HepG2 (cell line): ENCODE data around the gene ATG9A. TPM values are rescaled to one million over a fixed set of nuclear protein-coding genes. Genes with fewer than 3 reads are reported as not detected.

Source experiments
- ATAC-seq: fragments of 200-7000 bp; cut with Tn5 transposase; 3 replicates; pipeline ENCODE4 v1.9.1; 2020; ENCODE audit warnings: mild to moderate bottlenecking, moderate library complexity
- BruUV-seq: library from RNA; stranded (reverse); fragments of 400-500 nt; replicated peaks from 2 replicates; lab custom pipeline; 2021; lab: Mats Ljungman, UMichigan
- CTCF ChIA-PET: fragments of 300-600 bp; formaldehyde crosslinking; extraction: SDS; loops from one replicate; lab custom pipeline; 2021; ENCODE audit warnings: low total read pairs, inconsistent platforms, low intra/inter-chr PET ratio; lab: Yijun Ruan, JAX
- POLR2A ChIA-PET: fragments of 350-600 bp; sonication (Branson Sonifier 250); formaldehyde crosslinking; loops from one replicate; lab custom pipeline; 2020; ENCODE audit warnings: antibody characterized with exemption, inconsistent platforms; lab: Yijun Ruan, JAX
- DNase-seq: peaks from one replicate; pipeline ENCODE4 v3.0.0-alpha.2; 2015; ENCODE audit warnings: low spot score
- FAIRE-seq: peaks from 3 replicates; lab custom pipeline; 2011; peaks lifted over from hg19 to GRCh38; lab: Jason Lieb, UNC
- H2AFZ ChIP-seq: one replicate; pipeline ENCODE4 v1.6.1; 2011; ENCODE audit warnings: low read length, inconsistent platforms
- H3K27ac ChIP-seq: fragments of 300-600 bp; 3 replicates; pipeline ENCODE4 v1.8.0; 2011; ENCODE audit warnings: mixed run types, mild to moderate bottlenecking, mixed read lengths, low read length, inconsistent platforms; ENCODE audit not compliant: insufficient read depth; ENCODE audit errors: extremely low read length
- H3K27me3 ChIP-seq, 2 experiments: fragments of 200-600 bp in 1 of 2; 2 replicates in 1 of 2; 3 replicates in 1 of 2; pipeline versions ENCODE4 v1.6.0 to v1.8.0; 2011; ENCODE audit warnings: low read length in 2 of 2, mild to moderate bottlenecking in 2 of 2, moderate library complexity in 2 of 2, inconsistent platforms in 1 of 2; ENCODE audit not compliant: insufficient read depth in 2 of 2, control insufficient read depth in 1 of 2
- H3K36me3 ChIP-seq, 2 experiments: fragments of 200-600 bp in 1 of 2; replicated peaks in 1 of 2; 2 replicates in 1 of 2; 3 replicates in 1 of 2; pipeline versions ENCODE4 v1.5.1 to v1.8.0; 2011; ENCODE audit warnings: low read length in 2 of 2, inconsistent platforms in 1 of 2; ENCODE audit not compliant: insufficient read depth in 2 of 2, control insufficient read depth in 1 of 2
- H3K4me1 ChIP-seq: 2 replicates; pipeline ENCODE4 v1.5.1; 2012; ENCODE audit warnings: low read length, inconsistent platforms; ENCODE audit not compliant: insufficient read depth
- H3K4me2 ChIP-seq: 2 replicates; pipeline ENCODE4 v1.6.0; 2011; ENCODE audit warnings: low read depth, low read length, inconsistent platforms
- H3K4me3 ChIP-seq, 3 experiments: fragments of 200-600 bp in 1 of 3; sonication (generic), shearing (Covaris generic) in 1 of 3; replicated peaks in 1 of 3; 2 replicates each; pipeline ENCODE4 v1.5.1; 2011 to 2016; ENCODE audit warnings: low read length in 3 of 3, inconsistent platforms in 2 of 3, low read depth in 2 of 3, mild to moderate bottlenecking in 2 of 3, control low read depth in 1 of 3, mixed read lengths in 1 of 3; ENCODE audit not compliant: insufficient read depth in 1 of 3
- H3K79me2 ChIP-seq: one replicate; pipeline ENCODE4 v1.6.1; 2011; ENCODE audit warnings: low read length, inconsistent platforms; ENCODE audit not compliant: insufficient read depth
- H3K9ac ChIP-seq: 2 replicates; pipeline ENCODE4 v1.6.0; 2011; ENCODE audit warnings: mild to moderate bottlenecking, low read depth, low read length, inconsistent platforms; ENCODE audit not compliant: insufficient read depth
- H3K9me3 ChIP-seq: 2 replicates; pipeline ENCODE4 v1.5.1; 2012; ENCODE audit warnings: mild to moderate bottlenecking, low read length
- H4K20me1 ChIP-seq: 2 replicates; pipeline ENCODE4 v1.6.0; 2011; ENCODE audit warnings: inconsistent platforms, mild to moderate bottlenecking, low read length, moderate library complexity; ENCODE audit not compliant: insufficient read depth
- E2F2 ChIP-seq: sonication (generic); formaldehyde crosslinking; IDR thresholded peaks from 2 replicates; pipeline ENCODE4 v1.4.0; 2020; ENCODE audit warnings: missing genetic modification reagents, borderline replicate concordance
- MIER3 ChIP-seq: IDR thresholded peaks from 2 replicates; pipeline ENCODE4 v1.6.1; 2016; ENCODE audit warnings: missing compliant biosample characterization, borderline replicate concordance
- MXI1 ChIP-seq: IDR thresholded peaks from 3 replicates; pipeline ENCODE4 v1.6.1; 2012; ENCODE audit warnings: low read depth, low read length, inconsistent platforms, borderline replicate concordance
- NFAT5 ChIP-seq: sonication (generic); formaldehyde crosslinking; IDR thresholded peaks from 2 replicates; pipeline ENCODE4 v1.4.0; 2020; ENCODE audit warnings: missing genetic modification reagents
- PLRG1 ChIP-seq: fragments of 450-650 bp; conservative IDR thresholded peaks from 2 replicates; pipeline ENCODE4 v1.6.1; 2016
- RARG ChIP-seq: sonication (generic); formaldehyde crosslinking; IDR thresholded peaks from 2 replicates; pipeline ENCODE4 v1.4.0; 2020; ENCODE audit warnings: low read depth, mild to moderate bottlenecking, missing genetic modification reagents
- RCOR2 ChIP-seq: IDR thresholded peaks from 2 replicates; pipeline ENCODE4 v1.6.1; 2016; ENCODE audit warnings: missing biosample characterization, missing genetic modification reagents
- SMAD9 ChIP-seq: sonication (generic); formaldehyde crosslinking; IDR thresholded peaks from 2 replicates; pipeline ENCODE4 v1.5.1; 2020; ENCODE audit warnings: mild to moderate bottlenecking, missing genetic modification reagents
- ZBTB37 ChIP-seq: sonication (generic); formaldehyde crosslinking; IDR thresholded peaks from 2 replicates; pipeline ENCODE4 v1.4.0; 2020; ENCODE audit warnings: mild to moderate bottlenecking, missing genetic modification reagents
- ZMAT5 ChIP-seq: sonication (generic); formaldehyde crosslinking; IDR thresholded peaks from 2 replicates; pipeline ENCODE4 v1.5.0; 2020; ENCODE audit warnings: mild to moderate bottlenecking, low read depth, missing genetic modification reagents, borderline replicate concordance
- ZNF230 ChIP-seq: sonication (generic); formaldehyde crosslinking; IDR thresholded peaks from 2 replicates; pipeline ENCODE4 v1.4.0; 2020; ENCODE audit warnings: mild to moderate bottlenecking, missing genetic modification reagents
- ZNF331 ChIP-seq: sonication (generic); formaldehyde crosslinking; IDR thresholded peaks from 2 replicates; pipeline ENCODE4 v1.4.0; 2020; ENCODE audit warnings: missing genetic modification reagents
- ZNF709 ChIP-seq: sonication (generic); formaldehyde crosslinking; IDR thresholded peaks from 2 replicates; pipeline ENCODE4 v1.5.0; 2020; ENCODE audit warnings: mild to moderate bottlenecking, missing genetic modification reagents
- WGBS: methylation state at CpG from one replicate; pipeline ENCODE4 v1.1.6; 2017; ENCODE audit warnings: low lambda C conversion rate; 5-methylcytosine and 5-hydroxymethylcytosine counted together
- in situ Hi-C: cut with HindIII; loops from 2 replicates; pipeline ENCODE4 v1.10.0; 2017; ENCODE audit warnings: low pct_unique_long_range_greater_than_20kb; ENCODE audit not compliant: extremely low pct_ligation_motif_present
- intact Hi-C: fragments of 100-400 bp; cut with micrococcal nuclease; formaldehyde crosslinking; loops from one replicate; pipeline ENCODE4 v1.10.0; 2022; ENCODE audit not compliant: unreplicated experiment
- polyA plus RNA-seq, 8 experiments: library from polyadenylated mRNA; depleted of rRNA in 3 of 8; stranded (reverse) in 7 of 8; unstranded in 1 of 8; fragments of >200 nt; fragmentation: Illumina TruSeq in 4 of 8; extraction: Trizol in 4 of 8; gene quantifications; 2 replicates each; pipeline versions ENCODE4 v1.2.1 to v1.2.3, GENCODE V29; 2011 to 2016; ENCODE audit warnings: low read depth in 4 of 8, missing spikeins in 1 of 8, mixed read lengths in 1 of 8; ENCODE audit not compliant: insufficient read depth in 1 of 8
- total RNA-seq, 5 experiments: library from RNA; depleted of rRNA; stranded (reverse); fragments of >200 nt; fragmentation: Illumina TruSeq; extraction: Trizol; gene quantifications; 2 replicates each; pipeline ENCODE4 v1.2.3, GENCODE V29; 2016; ENCODE audit warnings: low read depth in 1 of 5

The ATG9A gene
- total and polyA plus RNA-seq, 2 of the 13 experiments (the other 11 are each of a cell fraction or from before 2014, with no cell fraction given) = 35.0 to 131 TPM

- peak; percentile 56; the same call in 1 of the 2 replicates for TF ChIP-seq ZNF709 (CRISPR knock-in tag)
- TF ChIP-seq ZNF331 (CRISPR knock-in tag) = 0 out of 2 replicates have a peak, but pooled peaks have one; percentile 83
- peak; percentile 53; the same call in 1 of the 2 replicates for TF ChIP-seq SMAD9 (CRISPR knock-in tag)
- no peak for TF ChIP-seq RCOR2 (CRISPR knock-in tag)
- no peak for TF ChIP-seq E2F2 (CRISPR knock-in tag)
- TF ChIP-seq PLRG1 = no peak
- peak; percentile 87; the same call in 2 of the 3 replicates for TF ChIP-seq MXI1
- no peak for TF ChIP-seq RARG (CRISPR knock-in tag)
- no peak for TF ChIP-seq ZMAT5 (CRISPR knock-in tag)
These were observed at the start of gene ATG9A, which contains the start of gene ANKZF1 (continued) for GRCh38 chr2:219229305-219230058.

GRCh38 chr2:219278655-219279150 is 49.3 kb upstream of the ATG9A start:
- H3K9me3 ChIP-seq = no peaks in the 10 kb centered on the region
- no peaks in the 10 kb centered on the region for H4K20me1 ChIP-seq
- H3K79me2 ChIP-seq = no peaks in the 10 kb centered on the region
- FAIRE-seq (no peak), ATAC-seq (peak; percentile 45), DNase-seq (no peak)
- H3K4me2 ChIP-seq = peak overlapping the region; percentile 96
- POLR2A ChIA-PET = interaction anchor here (0.7 to 3.3 kb wide), 22 partner anchors 9 to 277 kb away, joined by 3 to 70 read pairs (median 10); partner anchors contain the start of genes ABCB6, ANKZF1, ATG9A and CNPPD1
- in situ Hi-C loops = no loop called here
- TSS peak; percentile 84 for BruUV-seq
- CTCF ChIA-PET = interaction anchor here (0.9 to 5.4 kb wide), 4 partner anchors 16 to 119 kb away, joined by 3 to 88 read pairs (median 16); partner anchors contain the start of gene NHEJ1
- peak overlapping the region; percentile 62 for H3K27ac ChIP-seq
- H3K4me1 ChIP-seq = peaks cover 39% of the 10 kb centered on the region
- WGBS = 4% methylated on average over 9 of the region's 9 CpGs
- peaks cover 2 to 10% of the 10 kb centered on the region in 2 experiments; a peak in 4 of 5 replicates for H3K36me3 ChIP-seq
- H3K9ac ChIP-seq = peak overlapping the region; percentile 80
- H2AFZ ChIP-seq = peak overlapping the region; percentile 66
- intact Hi-C loops = loop anchor here (1.0 kb wide), 3 partner anchors 16 to 118 kb away; partner anchors contain the start of gene NHEJ1
- peak overlapping the region; percentile 59 to 77 (median 73) for H3K4me3 ChIP-seq
- peaks cover 0 to 7% of the 10 kb centered on the region in 2 experiments; a peak in 1 of 5 replicates for H3K27me3 ChIP-seq
- TF ChIP-seq MIER3 (CRISPR knock-in tag) = no peak
- no peak for TF ChIP-seq ZBTB37 (CRISPR knock-in tag)
- TF ChIP-seq ZNF230 = no peak
- TF ChIP-seq NFAT5 (CRISPR knock-in tag) = no peak
